Fibroblast of pulmonary artery (primary cell): ENCODE data around the gene SKI.
A peak's percentile ranks its signal among the peaks of the same experiment; 100 is the strongest.

Source experiments
- DNase-seq: peaks from one replicate; pipeline ENCODE4 v3.0.0-alpha.2; 2010; ENCODE audit warnings: low read depth
- H3K4me3 ChIP-seq: replicated peaks from 2 replicates; pipeline ENCODE4 v1.5.1; 2011; ENCODE audit warnings: low read depth, mild to moderate bottlenecking, control low read depth, low read length, moderate library complexity
- CTCF ChIP-seq: IDR thresholded peaks from 2 replicates; pipeline ENCODE4 v1.5.1; 2011; ENCODE audit warnings: mild to moderate bottlenecking, control low read depth, low read length, inconsistent platforms; ENCODE audit errors: missing control alignments

The SKI gene

GRCh38 chr1:2312160-2312514, 84.0 kb downstream of the SKI start:
- DNase-seq = no peak
- no peak for TF ChIP-seq CTCF
- no peak overlapping the region for H3K4me3 ChIP-seq

DNA sequence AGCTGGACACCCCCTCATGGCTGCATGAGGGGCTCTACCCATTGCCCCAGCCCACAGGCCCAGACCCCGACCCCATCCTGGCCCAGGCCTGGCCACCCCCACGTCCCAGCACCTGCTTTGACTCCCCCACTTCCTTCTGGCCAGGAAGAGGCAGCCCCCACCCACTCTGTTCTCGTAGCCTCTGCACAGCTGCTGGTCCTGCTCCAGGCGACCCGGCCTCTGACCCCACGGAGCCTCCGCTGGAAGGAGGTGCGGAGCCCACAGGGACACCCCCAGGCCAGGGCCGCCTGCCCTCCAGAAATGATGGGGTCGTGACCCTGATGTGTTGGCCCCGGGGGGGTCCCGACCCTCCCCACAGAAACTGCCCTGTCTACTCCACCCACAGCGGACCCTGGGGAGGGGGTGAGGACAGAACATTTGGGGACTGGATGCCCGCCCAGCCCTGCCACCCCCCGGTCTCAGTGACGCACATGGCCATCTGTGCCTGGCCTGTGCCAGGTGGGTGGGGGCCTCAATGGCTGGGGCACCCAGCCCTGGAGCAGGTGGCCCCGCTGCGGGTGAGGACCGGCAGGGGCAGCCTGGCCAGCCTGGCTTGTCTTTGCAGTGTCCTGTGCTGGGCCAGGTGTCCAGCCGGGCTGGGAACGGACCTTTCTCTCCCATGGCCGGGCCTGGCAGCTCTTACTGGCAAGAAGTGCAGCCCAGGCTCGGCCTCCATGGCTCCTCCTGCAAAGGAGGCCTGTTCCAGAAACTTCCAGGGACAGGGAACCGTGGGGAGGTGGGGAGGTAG, 84.6 kb downstream of the SKI start:
- no peak for DNase-seq
- no peak for TF ChIP-seq CTCF
- no peak overlapping the region for H3K4me3 ChIP-seq

- no peak for TF ChIP-seq CTCF
These were observed 85.6 kb downstream of the SKI start for GRCh38 chr1:2313651-2314261.

GRCh38 chr1:2314273-2314802, 86.2 kb downstream of the SKI start:
- DNase-seq = peak; percentile 67
- H3K4me3 ChIP-seq = peak overlapping the region; percentile 35
- TF ChIP-seq CTCF = no peak

More at GRCh38 chr1:2313651-2314261, 85.6 kb downstream of the SKI start:
- no peak for DNase-seq
- H3K4me3 ChIP-seq = peak overlapping the region; percentile 35

- peak; percentile 41 for TF ChIP-seq CTCF
- DNase-seq = peak; percentile 52
- H3K4me3 ChIP-seq = peak overlapping the region; percentile 35
These were observed 86.9 kb downstream of the SKI start for GRCh38 chr1:2314803-2315673.

- H3K4me3 ChIP-seq = no peak overlapping the region
- no peak for TF ChIP-seq CTCF
- no peak for DNase-seq
These were observed 87.7 kb downstream of the SKI start for GRCh38 chr1:2315674-2316450.
